B cell (primary cell): Measurements from ENCODE around the gene CACNA1D. TPM values are rescaled to one million over a fixed set of nuclear protein-coding genes. Genes with fewer than 3 reads are reported as not detected.

Experiments used
- ATAC-seq: fragments of 200-7000 bp; cut with Tn5 transposase; one replicate; pipeline ENCODE4 v1.10.0; 2021; ENCODE audit warnings: low read depth, mild to moderate bottlenecking, moderate number of reproducible peaks, moderate library complexity
- CTCF ChIA-PET: fragments of 350-600 bp; sonication (Branson Sonifier 250); formaldehyde crosslinking; loops from one replicate; lab custom pipeline; 2021; ENCODE audit warnings: antibody characterized with exemption, inconsistent platforms; lab: Charles Lee
- POLR2A ChIA-PET: fragments of 350-600 bp; sonication (Branson Sonifier 250); formaldehyde crosslinking; loops from one replicate; lab custom pipeline; 2021; ENCODE audit warnings: antibody characterized with exemption; lab: Charles Lee
- DNase-seq: peaks from one replicate; pipeline ENCODE4 v3.0.0; 2013
- H2AFZ ChIP-seq: 2 replicates; pipeline ENCODE4 v1.6.1; 2012; ENCODE audit warnings: mild to moderate bottlenecking, low read depth, low read length; ENCODE audit not compliant: insufficient read depth, poor library complexity, severe bottlenecking
- H3K27ac ChIP-seq, 2 donors: 1 replicate in 1 of 2; 2 replicates in 1 of 2; pipeline ENCODE4 v1.5.1; 2012 to 2013; ENCODE audit warnings: low read length in 2 of 2, mild to moderate bottlenecking in 2 of 2, moderate library complexity in 1 of 2
- H3K27me3 ChIP-seq, 4 experiments: fragments of 200-600 bp in 1 of 4; sonication (generic) in 1 of 4; replicated peaks in 1 of 4; 1 replicate in 2 of 4; 2 replicates in 2 of 4; pipeline versions ENCODE4 v1.6.1 to v1.7.0; 2013 to 2016; ENCODE audit warnings: low read length in 3 of 4, mild to moderate bottlenecking in 2 of 4, mixed read lengths in 1 of 4, moderate library complexity in 1 of 4; ENCODE audit not compliant: insufficient read depth in 4 of 4, control insufficient read depth in 3 of 4; ENCODE audit errors: control extremely low read depth in 1 of 4
- H3K36me3 ChIP-seq, 2 experiments: replicated peaks in 1 of 2; 1 replicate in 1 of 2; 2 replicates in 1 of 2; pipeline versions ENCODE4 v1.6.1 to v1.7.1; 2013; ENCODE audit warnings: low read length in 1 of 2; ENCODE audit not compliant: insufficient read depth in 2 of 2, control insufficient read depth in 1 of 2; ENCODE audit errors: control extremely low read depth in 1 of 2, extremely low read depth in 1 of 2
- H3K4me1 ChIP-seq, 2 donors: fragments of 200-600 bp in 1 of 2; sonication (generic) in 1 of 2; 1 replicate in 1 of 2; 2 replicates in 1 of 2; pipeline versions ENCODE4 v1.5.1 to v1.6.1; 2013 to 2017; ENCODE audit warnings: low read length in 2 of 2; ENCODE audit not compliant: control insufficient read depth in 2 of 2, insufficient read depth in 2 of 2
- H3K4me2 ChIP-seq: replicated peaks from 2 replicates; pipeline ENCODE3; 2012; ENCODE audit warnings: mild to moderate bottlenecking, low read depth, low read length; ENCODE audit not compliant: poor library complexity, severe bottlenecking
- H3K4me3 ChIP-seq, 5 experiments: fragments of 200-600 bp in 1 of 5; sonication (generic) in 1 of 5; 1 replicate in 3 of 5; 2 replicates in 2 of 5; pipeline versions ENCODE4 v1.5.1 to v1.7.0; 2011 to 2016; ENCODE audit warnings: low read length in 4 of 5, mild to moderate bottlenecking in 4 of 5, low read depth in 2 of 5, control low read depth in 1 of 5, moderate library complexity in 1 of 5; ENCODE audit not compliant: insufficient read depth in 1 of 5; ENCODE audit errors: control extremely low read depth in 1 of 5, extremely low read depth in 1 of 5
- H3K79me2 ChIP-seq: fragments of 200-600 bp; sonication (generic); one replicate; pipeline ENCODE4 v1.6.0; 2016; ENCODE audit warnings: low read length; ENCODE audit not compliant: control insufficient read depth, insufficient read depth
- H3K9ac ChIP-seq: fragments of 200-600 bp; sonication (generic); 2 replicates; pipeline ENCODE4 v1.6.1; 2017; ENCODE audit warnings: mild to moderate bottlenecking, low read length, moderate library complexity
- H3K9me3 ChIP-seq, 3 donors: one replicate each; pipeline versions ENCODE4 v1.6.1 to v1.7.1; 2013; ENCODE audit warnings: low read length in 2 of 3; ENCODE audit not compliant: control insufficient read depth in 2 of 3, insufficient read depth in 1 of 3; ENCODE audit errors: control extremely low read depth in 1 of 3
- H4K20me1 ChIP-seq: 2 replicates; pipeline ENCODE4 v1.6.0; 2012; ENCODE audit warnings: mild to moderate bottlenecking, low read length; ENCODE audit not compliant: insufficient read depth, control insufficient read depth, poor library complexity, severe bottlenecking
- H3K27ac Mint-ChIP-seq: one replicate; pipeline ENCODE4 v1.8.0; 2021; ENCODE audit warnings: mixed read lengths
- H3K27me3 Mint-ChIP-seq: one replicate; pipeline ENCODE4 v1.8.0; 2021; ENCODE audit warnings: mixed read lengths
- H3K4me1 Mint-ChIP-seq: one replicate; pipeline ENCODE4 v1.8.0; 2021; ENCODE audit warnings: mixed read lengths
- H3K4me3 Mint-ChIP-seq: one replicate; pipeline ENCODE4 v1.8.0; 2021; ENCODE audit warnings: mixed read lengths
- H3K9me3 Mint-ChIP-seq: one replicate; pipeline ENCODE4 v1.8.0; 2022; ENCODE audit warnings: mixed read lengths; ENCODE audit not compliant: insufficient read depth
- CTCF ChIP-seq: fragments of 200-600 bp; IDR thresholded peaks from one replicate; pipeline ENCODE4 v1.8.0; 2022; ENCODE audit warnings: antibody characterized with exemption, mild to moderate bottlenecking
- EZH2 ChIP-seq: IDR thresholded peaks from 2 replicates; pipeline ENCODE4 v1.6.1; 2012; ENCODE audit warnings: borderline replicate concordance, low read depth, mild to moderate bottlenecking, moderate library complexity, low read length; ENCODE audit not compliant: insufficient read depth, poor library complexity, severe bottlenecking
- WGBS: methylation state at CpG from one replicate; pipeline ENCODE4 v1.1.5; 2013; ENCODE audit warnings: missing lambda C conversion rate; ENCODE audit not compliant: insufficient coverage; 5-methylcytosine and 5-hydroxymethylcytosine counted together
- intact Hi-C: fragments of 100-400 bp; cut with micrococcal nuclease; formaldehyde crosslinking; loops from one replicate; pipeline ENCODE4 v1.10.0; 2022
- polyA plus RNA-seq: library from polyadenylated mRNA; depleted of rRNA; stranded (reverse); fragments of >200 nt; gene quantifications from 2 replicates; pipeline ENCODE4 v1.2.3, GENCODE V29; 2012
- total RNA-seq, 2 donors: library from RNA; stranded (reverse); fragments of 120-200 nt in 1 of 2; gene quantifications; 1 replicate in 1 of 2; 2 replicates in 1 of 2; pipeline versions ENCODE4 v1.2.3 to v1.2.4, GENCODE V29; 2013 to 2022

The CACNA1D gene
- total and polyA plus RNA-seq, 2 donors (not counting 1 experiment from before 2014, with no cell fraction given): 0.06 to 0.07 TPM

GRCh38 chr3:53823956-53824657 is 329.7 kb downstream of the CACNA1D start:
- no peak overlapping the region for H3K4me3 ChIP-seq
- Mint-ChIP-seq H3K4me3 (no peak overlapping the region), H3K9me3 (no peaks in the 10 kb centered on the region), H3K27ac (no peak overlapping the region), H3K27me3 (no peaks in the 10 kb centered on the region), H3K4me1 (no peaks in the 10 kb centered on the region)
- H3K36me3 ChIP-seq: no peaks in the 10 kb centered on the region
- no peaks in the 10 kb centered on the region for H3K79me2 ChIP-seq
- ChIA-PET POLR2A (no interaction called here), CTCF (no interaction called here)
- no peaks in the 10 kb centered on the region for H4K20me1 ChIP-seq
- no peak overlapping the region for H2AFZ ChIP-seq
- H3K9ac ChIP-seq: no peak overlapping the region
- peaks cover 0 to 3% (median 0%) of the 10 kb centered on the region in 3 donors for H3K9me3 ChIP-seq
- peaks cover 0 to 6% (median 0%) of the 10 kb centered on the region in 4 experiments for H3K27me3 ChIP-seq
- no peak overlapping the region for H3K4me2 ChIP-seq
- ATAC-seq (no peak), DNase-seq (no peak)
- intact Hi-C loops: no loop called here
- H3K27ac ChIP-seq: no peak overlapping the region
- H3K4me1 ChIP-seq: no peaks in the 10 kb centered on the region
- TF ChIP-seq EZH2 (no peak), CTCF (no peak)
- WGBS: 95% methylated on average over 7 of the region's 10 CpGs

- intact Hi-C loops: no loop called here
- ChIA-PET CTCF (no interaction called here), POLR2A (no interaction called here)
These were observed 330.4 kb downstream of the CACNA1D start for GRCh38 chr3:53824795-53825194.

More at GRCh38 chr3:53824795-53825194, 330.4 kb downstream of the CACNA1D start:
- Histone ChIP-seq H3K4me3 (no peak overlapping the region), H3K79me2 (no peaks in the 10 kb centered on the region), H3K4me1 (no peaks in the 10 kb centered on the region), H3K9ac (no peak overlapping the region), H2AFZ (no peak overlapping the region), H3K27me3 (peaks cover 0 to 2% (median 0%) of the 10 kb centered on the region in 4 experiments), H3K36me3 (no peaks in the 10 kb centered on the region), H3K9me3 (peaks cover 0 to 3% (median 0%) of the 10 kb centered on the region in 3 donors), H3K27ac (no peak overlapping the region), H3K4me2 (no peak overlapping the region), H4K20me1 (no peaks in the 10 kb centered on the region)
- TF ChIP-seq EZH2 (no peak), CTCF (no peak)
- ATAC-seq: no peak
- DNase-seq: no peak
- H3K27ac Mint-ChIP-seq: no peak overlapping the region
- WGBS: 100% methylated on average over 1 of the region's 4 CpGs
- no peaks in the 10 kb centered on the region for H3K4me1 Mint-ChIP-seq
- no peaks in the 10 kb centered on the region for H3K27me3 Mint-ChIP-seq
- H3K9me3 Mint-ChIP-seq: no peaks in the 10 kb centered on the region
- H3K4me3 Mint-ChIP-seq: no peak overlapping the region
